ENCODE measurements around the gene HSPBP1.
"Not testable (repeated sequence)": the region's sequence is repeated elsewhere in the genome, so short reads cannot be mapped to it uniquely, and the experiment has no call there.

Gene HSPBP1, protein sequence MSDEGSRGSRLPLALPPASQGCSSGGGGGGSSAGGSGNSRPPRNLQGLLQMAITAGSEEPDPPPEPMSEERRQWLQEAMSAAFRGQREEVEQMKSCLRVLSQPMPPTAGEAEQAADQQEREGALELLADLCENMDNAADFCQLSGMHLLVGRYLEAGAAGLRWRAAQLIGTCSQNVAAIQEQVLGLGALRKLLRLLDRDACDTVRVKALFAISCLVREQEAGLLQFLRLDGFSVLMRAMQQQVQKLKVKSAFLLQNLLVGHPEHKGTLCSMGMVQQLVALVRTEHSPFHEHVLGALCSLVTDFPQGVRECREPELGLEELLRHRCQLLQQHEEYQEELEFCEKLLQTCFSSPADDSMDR

GRCh38 chr19:55279770-55280643, at the start of gene HSPBP1:
HSPBP1 (minus strand) TSS chr19:55280110; CDS start chr19:55279608, 502 bp downstream.
- peak; percentile 46 for DNase-seq (ENCODE audit: low read depth)

- DNase-seq (ENCODE audit: low read depth) = not testable (repeated sequence)
Measured at GRCh38 chr19:55328774-55329318, 48.9 kb upstream of the HSPBP1 start.

DNA sequence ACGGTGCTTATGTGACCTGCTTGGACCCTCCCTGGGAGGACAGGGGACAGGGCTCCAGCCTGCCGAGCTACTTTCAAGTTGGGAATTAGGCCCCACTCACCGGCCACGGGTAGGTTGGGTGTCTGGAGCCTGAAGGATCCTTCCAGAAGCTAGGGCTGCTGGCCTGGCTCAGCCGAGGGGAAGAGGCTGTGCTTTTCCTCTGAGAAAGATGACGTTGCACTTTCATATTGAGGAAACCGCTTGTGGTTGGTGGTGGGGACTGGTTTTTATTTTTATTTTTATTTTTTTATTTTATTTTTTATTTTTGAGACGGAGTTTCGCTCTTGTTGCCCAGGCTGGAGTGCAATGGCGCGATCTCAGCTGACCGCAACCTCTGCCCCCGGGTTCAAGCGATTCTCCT, 45.3 kb upstream of the HSPBP1 start, which contains the start of gene TMEM150B:
Gene TMEM150B, minus strand, starts transcription at position 170 of the 400 bp plus-strand sequence. CDS start 4,305 bp downstream, outside the sequence.
- no peak for DNase-seq (ENCODE audit: low read depth)

DNA sequence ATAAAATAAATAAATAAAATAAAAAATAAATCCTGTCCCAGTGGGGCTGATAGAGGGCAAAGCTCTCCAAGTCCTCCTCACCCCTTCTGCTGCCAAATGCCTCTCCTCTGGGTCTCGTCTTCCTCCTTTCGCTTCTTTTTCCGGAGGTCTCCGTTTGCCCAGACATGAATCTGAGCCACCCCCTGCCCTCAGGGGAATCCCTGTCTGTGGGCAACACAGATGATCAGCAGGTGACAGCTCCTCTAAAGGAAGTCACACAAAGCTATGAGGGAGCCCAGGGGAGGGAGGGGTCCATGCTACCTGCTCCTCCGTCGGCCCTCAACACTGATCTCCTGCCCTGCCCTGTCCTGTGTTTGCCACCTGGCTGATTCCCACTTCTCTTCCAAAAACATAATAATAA, 44.8 kb upstream of the HSPBP1 start:
- DNase-seq (ENCODE audit: low read depth) = no peak

- no peak for DNase-seq (ENCODE audit: low read depth)
Measured at GRCh38 chr19:55322204-55322885, 42.4 kb upstream of the HSPBP1 start.

DNA sequence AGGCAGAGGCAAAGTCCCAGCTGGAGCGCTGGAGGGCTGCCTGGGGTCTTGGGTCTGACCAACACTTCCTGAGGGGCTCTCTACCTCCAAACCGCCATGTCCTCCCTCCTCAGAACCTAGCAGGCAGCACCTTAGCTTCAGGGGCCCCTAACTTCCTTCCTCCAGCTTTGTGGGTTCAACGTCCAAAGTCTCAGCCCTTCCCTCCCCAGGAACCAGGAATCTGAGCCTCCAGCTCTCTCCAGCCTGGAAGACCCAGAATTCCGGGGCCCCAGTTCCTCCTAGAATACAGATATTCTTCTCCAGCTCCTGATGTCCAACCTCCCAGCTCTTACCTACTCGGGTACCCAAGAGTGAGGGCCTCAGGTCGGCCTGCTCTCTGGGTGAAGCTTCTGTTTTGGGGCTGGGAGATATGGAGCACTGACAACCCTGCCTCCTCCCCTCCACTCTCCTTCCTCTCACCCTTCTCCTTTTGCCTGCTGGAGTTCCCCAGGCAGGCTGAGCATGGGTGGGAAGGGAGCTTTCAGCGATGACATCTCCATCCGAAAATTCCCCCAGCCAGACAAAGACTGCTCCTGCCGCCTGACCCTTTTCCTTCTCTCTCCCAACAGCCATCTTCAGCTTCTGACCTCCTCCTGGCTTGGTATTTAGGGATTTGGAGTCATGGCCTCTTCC, 41.7 kb upstream of the HSPBP1 start:
- no peak for DNase-seq (ENCODE audit: low read depth)

GRCh38 chr19:55320844-55321419, 41.0 kb upstream of the HSPBP1 start:
- no peak for DNase-seq (ENCODE audit: low read depth)

DNA sequence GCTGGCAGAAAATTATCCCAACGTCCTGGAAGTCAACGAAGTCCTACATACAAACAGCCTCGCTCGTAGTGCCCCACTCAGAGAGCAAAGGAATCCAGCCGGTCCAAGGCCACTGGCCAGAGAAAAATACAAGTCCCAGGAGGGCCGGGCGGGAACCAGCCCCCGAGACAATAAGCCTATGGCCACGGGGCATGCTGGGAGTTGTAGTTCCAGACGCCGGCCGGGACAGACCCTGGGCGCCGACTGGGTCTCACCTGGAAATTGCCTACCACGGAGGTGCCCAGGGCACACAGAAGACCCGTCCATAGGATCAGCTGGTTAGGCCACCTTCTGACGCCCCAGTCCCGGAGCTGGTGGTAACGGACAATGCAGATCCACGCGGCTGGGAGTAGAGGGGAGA, 39.9 kb upstream of the HSPBP1 start:
- no peak for DNase-seq (ENCODE audit: low read depth)

DNA sequence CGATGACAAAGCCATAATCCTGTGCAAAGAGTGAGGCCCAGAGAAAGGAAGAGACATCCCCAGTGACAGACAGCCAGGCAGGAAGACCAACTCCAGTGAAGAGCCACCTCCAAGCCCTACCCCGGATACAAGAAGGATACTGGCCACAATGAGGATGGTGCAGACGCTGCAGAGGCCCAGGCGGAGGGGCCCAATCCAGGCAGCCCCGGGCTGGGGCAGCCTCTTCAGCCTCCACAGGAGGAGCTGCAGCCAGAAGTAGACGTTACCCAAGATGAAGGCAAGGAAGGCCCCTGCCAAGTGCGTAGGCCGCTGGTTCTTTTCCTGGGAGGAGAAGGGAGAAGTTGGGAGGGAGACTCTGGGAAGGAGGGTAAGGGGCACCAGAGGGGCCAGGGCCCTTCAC, 36.7 kb upstream of the HSPBP1 start:
- no peak for DNase-seq (ENCODE audit: low read depth)

- DNase-seq (ENCODE audit: low read depth) = no peak
Measured at GRCh38 chr19:55315956-55316525, 36.1 kb upstream of the HSPBP1 start.

DNA sequence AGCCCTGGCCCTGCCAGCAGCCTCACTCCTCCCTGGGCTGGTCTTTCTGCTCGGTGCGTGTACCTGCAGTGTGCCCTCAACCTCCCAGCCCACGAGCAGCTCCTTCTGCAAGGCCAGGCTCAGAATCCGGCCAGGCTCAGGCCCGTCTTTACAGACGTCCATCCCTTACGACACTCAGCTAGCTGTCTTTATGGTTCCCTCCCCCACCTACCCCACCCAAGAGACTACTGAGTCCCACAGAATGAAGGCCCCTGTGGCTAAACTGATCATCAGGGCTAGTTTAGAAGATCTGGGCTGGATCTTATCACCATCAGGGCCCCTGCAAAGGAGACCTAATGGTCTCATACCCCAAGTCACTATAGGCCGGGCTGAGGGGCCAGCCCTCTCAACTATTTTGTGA, 34.5 kb upstream of the HSPBP1 start:
- no peak for DNase-seq (ENCODE audit: low read depth)

DNA sequence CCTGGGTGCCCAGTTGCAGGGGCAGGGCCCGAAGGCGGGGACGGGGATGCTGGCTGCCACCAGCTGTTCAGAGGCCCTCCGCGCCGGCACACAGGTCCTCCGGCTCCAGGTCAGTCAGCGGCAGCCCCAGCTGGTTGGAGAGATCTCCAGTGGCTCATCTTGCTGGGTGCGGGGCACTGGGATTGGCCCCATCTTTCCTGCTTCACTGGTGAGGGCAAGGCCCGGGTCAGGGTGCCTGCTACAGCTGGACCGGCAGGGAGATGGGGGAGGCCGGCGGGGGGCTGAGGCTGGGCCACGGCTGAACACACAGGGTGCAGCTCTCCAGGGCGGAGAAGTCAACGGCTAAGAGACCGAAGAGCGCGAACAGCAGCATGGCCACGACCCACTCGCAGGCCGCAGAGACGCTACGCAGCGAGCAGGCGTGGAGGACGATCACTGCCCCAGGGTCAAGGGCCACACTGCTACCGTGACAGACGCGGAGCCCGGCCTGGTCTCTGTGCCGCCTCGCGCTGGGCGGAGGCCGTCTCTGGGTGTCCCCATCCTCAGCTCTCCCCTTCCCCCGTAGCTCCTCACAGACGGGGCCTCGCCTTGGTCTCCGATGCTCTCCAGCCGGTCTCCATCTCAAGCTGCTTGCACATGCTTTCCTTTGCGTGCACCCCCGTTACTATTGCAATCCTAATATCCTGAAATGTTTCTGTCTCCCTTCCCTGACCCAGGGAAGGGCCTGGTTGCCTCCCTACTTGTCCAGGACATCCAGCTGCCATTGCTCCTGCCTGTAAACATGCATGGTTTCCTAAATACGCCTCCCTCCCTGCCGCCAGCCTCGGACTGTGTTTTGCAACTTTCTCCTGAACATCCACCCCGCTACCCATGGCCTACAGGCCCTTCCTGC, 33.0 kb upstream of the HSPBP1 start:
- DNase-seq (ENCODE audit: low read depth) = no peak

GRCh38 chr19:55311797-55312196, 31.9 kb upstream of the HSPBP1 start:
- no peak for DNase-seq (ENCODE audit: low read depth)

- no peak for DNase-seq (ENCODE audit: low read depth)
Measured at GRCh38 chr19:55311397-55311796, 31.5 kb upstream of the HSPBP1 start.

DNA sequence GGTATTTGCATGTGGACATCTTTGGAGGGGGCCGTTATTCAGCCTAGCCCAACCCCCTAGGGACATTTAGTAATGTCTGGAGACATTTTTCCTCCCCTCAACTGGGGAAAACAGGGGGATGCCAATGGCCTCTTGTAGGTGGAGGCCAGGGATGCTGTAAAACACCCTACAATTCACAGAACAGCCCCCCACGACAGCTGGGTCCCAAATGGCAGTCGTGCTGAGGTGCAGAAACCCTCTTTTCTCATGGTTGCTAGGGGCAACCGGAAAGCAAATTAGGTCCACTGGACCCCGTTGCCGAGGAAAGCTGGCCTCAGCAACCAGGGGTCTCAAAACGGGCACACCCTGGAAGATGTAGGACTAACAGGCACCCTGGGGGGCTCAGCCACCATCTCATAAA, 30.6 kb upstream of the HSPBP1 start:
- DNase-seq (ENCODE audit: low read depth) = no peak

GRCh38 chr19:55309448-55309847, 29.5 kb upstream of the HSPBP1 start:
- no peak for DNase-seq (ENCODE audit: low read depth)

DNA sequence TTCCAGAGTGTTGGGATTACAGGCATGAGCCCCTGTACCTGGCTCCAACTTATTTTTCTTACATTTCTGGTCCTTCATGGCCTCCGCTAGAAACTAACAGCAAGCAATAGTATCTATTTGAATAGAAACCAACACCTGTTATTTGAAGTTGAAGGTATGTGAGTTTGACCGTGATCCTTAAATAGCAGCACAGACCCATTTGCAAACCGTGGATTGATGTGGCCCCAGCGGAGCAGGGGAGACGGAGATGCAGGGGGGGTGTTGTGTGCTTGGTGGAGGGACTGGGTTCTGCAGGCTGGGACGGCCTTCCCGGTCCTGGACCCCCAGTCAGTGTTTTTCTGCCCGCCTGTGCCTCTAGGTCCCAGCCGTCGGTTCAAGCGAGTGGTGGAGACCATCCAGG, 28.4 kb upstream of the HSPBP1 start:
- DNase-seq (ENCODE audit: low read depth) = no peak

DNA sequence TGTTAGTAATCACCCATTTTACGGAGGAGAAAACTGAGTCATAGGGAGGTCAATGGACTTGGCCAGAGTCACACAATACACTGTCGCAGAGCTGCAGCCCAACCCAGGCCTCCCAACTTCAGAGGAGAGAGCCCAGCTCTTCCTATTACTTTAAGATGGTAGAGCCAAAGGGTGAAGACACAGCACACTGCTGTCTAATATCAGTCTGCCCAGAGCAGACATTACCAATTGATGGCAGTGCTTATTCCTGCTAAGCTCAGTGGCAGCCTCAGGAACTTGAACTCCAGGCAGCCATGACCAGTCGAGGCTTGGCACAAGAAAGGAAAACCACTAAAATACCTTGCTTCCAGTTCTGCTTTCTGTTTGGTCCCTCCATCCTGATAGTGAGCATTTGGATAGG, 26.8 kb upstream of the HSPBP1 start:
- no peak for DNase-seq (ENCODE audit: low read depth)

DNA sequence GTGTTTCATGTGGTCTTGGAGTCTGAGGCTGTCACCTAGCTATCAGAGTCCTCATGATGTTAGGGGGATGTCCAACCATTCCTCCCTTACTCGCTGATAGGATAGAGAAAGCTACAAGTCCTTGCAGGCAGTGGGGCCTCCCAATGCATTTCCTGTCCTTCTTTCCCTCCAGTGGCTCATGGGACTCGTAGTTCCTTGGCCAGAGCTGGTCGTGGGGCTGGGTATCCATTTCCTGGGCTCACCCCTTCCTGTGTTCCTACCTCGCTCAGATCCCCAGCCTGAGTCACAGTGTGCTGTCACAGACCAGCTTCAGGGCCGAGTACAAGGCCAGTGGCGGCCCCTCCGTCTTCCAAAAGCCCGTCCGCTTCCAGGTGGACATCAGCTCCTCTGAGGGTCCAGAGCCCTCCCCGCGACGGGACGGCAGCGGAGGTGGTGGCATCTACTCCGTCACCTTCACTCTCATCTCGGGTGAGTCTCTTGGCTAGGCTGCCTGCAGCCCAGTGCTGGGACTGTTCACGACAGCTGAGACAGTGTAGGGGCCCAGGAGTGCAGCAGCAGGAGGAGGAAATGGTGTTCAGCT, 26.2 kb upstream of the HSPBP1 start:
- no peak for DNase-seq (ENCODE audit: low read depth)

DNA sequence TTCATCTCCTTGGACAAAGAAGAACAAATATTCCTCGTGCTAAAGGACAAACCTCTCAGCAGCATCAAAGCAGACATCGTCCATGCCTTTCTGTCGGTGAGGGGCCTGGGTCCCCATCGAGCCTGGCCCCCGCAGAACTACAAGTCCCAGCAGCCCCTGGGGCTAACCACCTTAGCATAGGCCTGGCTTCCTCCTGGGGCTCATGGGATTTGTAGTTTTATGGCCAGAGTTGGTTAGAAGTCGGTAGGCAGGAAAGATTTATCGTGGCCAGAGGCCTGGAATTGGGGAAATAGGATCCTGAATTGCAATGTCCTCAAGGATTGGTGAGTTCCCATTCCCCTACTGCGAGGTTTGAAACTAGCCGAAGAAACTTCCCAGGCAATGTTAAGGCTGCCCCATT, 25.6 kb upstream of the HSPBP1 start:
- no peak for DNase-seq (ENCODE audit: low read depth)

All from GM04503 (cell line).